ENCODE measurements around the gene AGFG2.

GRCh38 chr7:100571829-100572116 lies 32.8 kb downstream of the AGFG2 start:
- TF ChIP-seq, protein P1, sequence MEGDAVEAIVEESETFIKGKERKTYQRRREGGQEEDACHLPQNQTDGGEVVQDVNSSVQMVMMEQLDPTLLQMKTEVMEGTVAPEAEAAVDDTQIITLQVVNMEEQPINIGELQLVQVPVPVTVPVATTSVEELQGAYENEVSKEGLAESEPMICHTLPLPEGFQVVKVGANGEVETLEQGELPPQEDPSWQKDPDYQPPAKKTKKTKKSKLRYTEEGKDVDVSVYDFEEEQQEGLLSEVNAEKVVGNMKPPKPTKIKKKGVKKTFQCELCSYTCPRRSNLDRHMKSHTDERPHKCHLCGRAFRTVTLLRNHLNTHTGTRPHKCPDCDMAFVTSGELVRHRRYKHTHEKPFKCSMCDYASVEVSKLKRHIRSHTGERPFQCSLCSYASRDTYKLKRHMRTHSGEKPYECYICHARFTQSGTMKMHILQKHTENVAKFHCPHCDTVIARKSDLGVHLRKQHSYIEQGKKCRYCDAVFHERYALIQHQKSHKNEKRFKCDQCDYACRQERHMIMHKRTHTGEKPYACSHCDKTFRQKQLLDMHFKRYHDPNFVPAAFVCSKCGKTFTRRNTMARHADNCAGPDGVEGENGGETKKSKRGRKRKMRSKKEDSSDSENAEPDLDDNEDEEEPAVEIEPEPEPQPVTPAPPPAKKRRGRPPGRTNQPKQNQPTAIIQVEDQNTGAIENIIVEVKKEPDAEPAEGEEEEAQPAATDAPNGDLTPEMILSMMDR (conservative IDR thresholded peaks at IDR 0.05), result no peak
- no peak for TF ChIP-seq EZH2 (IDR thresholded peaks at IDR 0.05; ENCODE audit: low read depth)
